ENCODE results near the gene DHRS12. TPM values are rescaled to one million over a fixed set of nuclear protein-coding genes. Genes with fewer than 3 reads are reported as not detected.

DHRS12 gene, protein sequence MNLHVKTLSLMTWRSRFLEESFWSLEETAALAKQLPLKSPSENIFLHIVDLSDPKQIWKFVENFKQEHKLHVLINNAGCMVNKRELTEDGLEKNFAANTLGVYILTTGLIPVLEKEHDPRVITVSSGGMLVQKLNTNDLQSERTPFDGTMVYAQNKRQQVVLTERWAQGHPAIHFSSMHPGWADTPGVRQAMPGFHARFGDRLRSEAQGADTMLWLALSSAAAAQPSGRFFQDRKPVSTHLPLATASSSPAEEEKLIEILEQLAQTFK
- polyA plus RNA-seq (2013, experiment 1 of 2): 18.5 TPM
- polyA plus RNA-seq (2013, experiment 2 of 2): 20.4 TPM

DNA sequence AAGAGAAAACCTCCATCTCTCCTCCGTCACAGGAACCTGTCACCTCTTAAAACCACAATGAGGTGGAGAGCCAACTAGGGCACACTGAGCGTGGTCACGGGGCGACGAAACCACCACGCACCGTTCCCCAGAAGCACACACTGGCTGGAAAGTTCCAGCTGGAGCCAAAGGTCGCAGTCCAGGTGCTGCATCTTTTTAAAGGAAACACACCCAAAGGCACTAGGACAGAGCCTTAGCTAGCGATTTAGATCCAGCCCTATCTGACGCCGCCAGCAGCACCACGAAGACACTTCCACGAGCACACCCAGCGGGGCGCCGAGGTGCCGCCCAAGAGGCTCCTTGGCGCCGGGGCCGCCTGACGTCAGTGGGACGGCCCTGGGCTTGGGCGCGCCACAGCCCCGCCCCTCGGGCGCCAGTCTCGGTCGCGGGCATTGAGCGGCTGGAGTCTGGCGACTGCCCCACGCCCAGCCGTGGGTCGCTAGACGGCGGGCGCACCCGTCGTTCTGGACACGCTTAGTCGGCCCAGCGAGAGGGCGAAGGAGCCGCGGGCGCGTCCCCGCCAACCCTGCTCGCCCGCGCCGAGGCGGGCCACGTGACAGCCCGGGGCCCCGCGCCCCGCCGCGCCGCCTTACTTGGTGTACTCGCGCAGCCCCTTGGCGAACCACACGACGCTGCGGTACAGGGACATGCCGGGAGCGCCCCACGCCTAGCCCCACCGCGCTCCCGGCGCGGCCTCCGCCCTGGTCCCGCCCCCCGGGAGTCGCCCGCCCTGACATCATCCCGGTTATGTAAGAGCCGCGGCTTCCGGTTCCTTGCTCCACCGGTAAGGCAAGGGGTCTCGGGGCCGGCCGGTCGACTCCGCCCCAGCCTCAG, at the start of gene DHRS12:
Gene DHRS12, minus strand, starts transcription at position 742 of the 873 bp plus-strand sequence. CDS start 4,504 bp downstream, outside the sequence.
- no CpG with 5 or more reads among the region's 91 CpGs for WGBS, 2 donors (ENCODE audit: extremely low coverage in 2 of 2, insufficient read length in 2 of 2, insufficient replicate concordance in 1 of 2)
- Histone ChIP-seq H2BK15ac (ENCODE audit: low read length) (peak within 1 kb of the TSS; percentile 40), H3K27ac (replicated peaks; ENCODE audit: low read length) (peak within 1 kb of the TSS; percentile 73), H2AFZ (ENCODE audit: low read length) (peak within 1 kb of the TSS; percentile 90), H2BK120ac (ENCODE audit: low read depth, low read length) (no peak within 1 kb of the TSS), H2BK5ac (ENCODE audit: low read length) (peak within 1 kb of the TSS; percentile 61), H3K9ac (ENCODE audit: low read depth, low read length, poor library complexity) (peak within 1 kb of the TSS; percentile 94), H2BK12ac (ENCODE audit: low read length) (no peak within 1 kb of the TSS), H3K27me3 (ENCODE audit: control insufficient read depth in 3 of 3, insufficient read depth in 3 of 3, low read depth in 1 of 3, low read length in 3 of 3) (no peaks in the 10 kb centered on the region), H3K4ac (ENCODE audit: low read length) (no peak within 1 kb of the TSS), H3K79me1 (ENCODE audit: low read depth, low read length) (no peaks in the 10 kb centered on the region), H4K8ac (ENCODE audit: low read depth, low read length) (no peak within 1 kb of the TSS), H3K4me3 (ENCODE audit: low read length in 2 of 2) (peak within 1 kb of the TSS; percentile 52 to 87), H3K18ac (ENCODE audit: low read length) (peak within 1 kb of the TSS; percentile 94), H3K36me3 (replicated peaks in 1 of 2; ENCODE audit: control insufficient read depth in 2 of 2, insufficient read depth in 2 of 2, low read length in 2 of 2) (no peaks in the 10 kb centered on the region), H3K9me3 (replicated peaks in 1 of 2; ENCODE audit: control insufficient read depth in 2 of 2, insufficient read depth in 1 of 2, low read depth in 1 of 2, low read length in 2 of 2) (no peaks in the 10 kb centered on the region), H3K4me2 (ENCODE audit: insufficient read depth, low read length, poor library complexity, severe bottlenecking) (peak within 1 kb of the TSS; percentile 73), H3K4me1 (ENCODE audit: control insufficient read depth in 2 of 2, insufficient read depth in 1 of 2, low read depth in 1 of 2, low read length in 2 of 2) (peaks cover 26 to 36% of the 10 kb centered on the region in 2 donors), H3K23ac (ENCODE audit: low read depth, low read length, poor library complexity) (peak within 1 kb of the TSS; percentile 83), H3K14ac (ENCODE audit: low read length) (peak within 1 kb of the TSS; percentile 87), H2AK5ac (ENCODE audit: low read depth, low read length) (peak within 1 kb of the TSS; percentile 23), H4K91ac (ENCODE audit: low read depth, low read length, poor library complexity) (no peak within 1 kb of the TSS)
- DNase-seq (ENCODE audit: low spot score): peak; percentile 64

DNA sequence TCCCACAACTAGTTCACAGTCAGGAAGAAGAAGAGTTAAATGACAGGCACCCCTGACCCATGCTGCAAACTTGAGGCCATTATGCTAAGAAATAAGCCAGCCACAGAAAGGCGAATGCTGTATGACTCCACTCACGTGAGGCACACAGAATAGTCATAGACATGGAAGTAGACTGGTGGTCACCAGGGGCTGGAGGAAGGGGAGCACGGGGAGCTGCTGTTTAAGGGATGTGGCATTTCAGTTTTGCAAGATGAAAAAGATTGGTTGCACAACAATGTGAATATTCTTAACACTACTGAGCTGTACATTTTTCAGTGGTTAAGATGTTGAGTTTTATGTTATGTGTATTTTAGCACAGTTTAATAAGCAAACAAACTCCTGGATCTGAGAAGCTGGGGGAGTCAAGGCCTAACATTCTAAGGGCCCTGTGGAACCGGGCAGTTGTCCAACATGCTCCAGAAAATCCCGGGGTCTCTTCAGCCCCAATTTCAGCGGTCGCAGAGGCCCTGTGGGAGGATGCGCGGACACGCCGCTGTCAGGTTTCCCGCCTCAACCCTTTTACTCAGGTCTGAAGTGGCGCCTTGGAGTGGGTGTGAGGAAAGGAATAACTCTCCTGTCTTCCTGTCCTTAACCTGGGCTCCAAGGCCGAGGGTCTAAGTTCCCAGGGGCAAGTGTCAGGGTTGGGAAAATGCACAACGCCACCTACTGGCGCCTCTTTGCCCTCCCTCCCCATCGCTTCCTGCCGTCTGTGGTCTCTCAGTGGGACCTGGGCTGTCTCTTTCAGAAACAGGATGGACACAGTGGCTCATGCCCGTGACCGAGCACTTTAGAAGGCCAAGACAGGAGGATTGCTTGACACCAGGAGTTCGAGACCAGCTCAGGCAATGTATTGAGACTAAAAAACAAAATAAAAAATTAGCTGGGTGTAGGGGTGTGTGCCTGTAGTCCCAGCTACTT, 45.5 kb upstream of the DHRS12 start:
- no peak overlapping the region for H3K4me3 ChIP-seq (ENCODE audit: low read length in 2 of 2)
- no peak overlapping the region for H2BK120ac ChIP-seq (ENCODE audit: low read depth, low read length)
- H3K23ac ChIP-seq (ENCODE audit: low read depth, low read length, poor library complexity): no peak overlapping the region
- H3K27ac ChIP-seq (replicated peaks; ENCODE audit: low read length): no peak overlapping the region
- H3K9me3 ChIP-seq (replicated peaks in 1 of 2; ENCODE audit: control insufficient read depth in 2 of 2, insufficient read depth in 1 of 2, low read depth in 1 of 2, low read length in 2 of 2): peaks cover 4 to 8% of the 10 kb centered on the region in 2 donors
- no peak overlapping the region for H3K14ac ChIP-seq (ENCODE audit: low read length)
- no peaks in the 10 kb centered on the region for H3K36me3 ChIP-seq (replicated peaks in 1 of 2; ENCODE audit: control insufficient read depth in 2 of 2, insufficient read depth in 2 of 2, low read length in 2 of 2)
- no peak overlapping the region for H4K8ac ChIP-seq (ENCODE audit: low read depth, low read length)
- peak overlapping the region; percentile 61 for H2AFZ ChIP-seq (ENCODE audit: low read length)
- no peaks in the 10 kb centered on the region for H3K79me1 ChIP-seq (ENCODE audit: low read depth, low read length)
- H3K4ac ChIP-seq (ENCODE audit: low read length): no peak overlapping the region
- no CpG with 5 or more reads among the region's 21 CpGs for WGBS, 2 donors (ENCODE audit: extremely low coverage in 2 of 2, insufficient read length in 2 of 2, insufficient replicate concordance in 1 of 2)
- no peak overlapping the region for H3K9ac ChIP-seq (ENCODE audit: low read depth, low read length, poor library complexity)
- no peak overlapping the region for H3K4me2 ChIP-seq (ENCODE audit: insufficient read depth, low read length, poor library complexity, severe bottlenecking)
- peaks cover 0 to 3% (median 0%) of the 10 kb centered on the region in 3 experiments for H3K27me3 ChIP-seq (ENCODE audit: control insufficient read depth in 3 of 3, insufficient read depth in 3 of 3, low read depth in 1 of 3, low read length in 3 of 3)
- no peak overlapping the region for H2BK12ac ChIP-seq (ENCODE audit: low read length)
- H2BK5ac ChIP-seq (ENCODE audit: low read length): no peak overlapping the region
- no peak overlapping the region for H2AK5ac ChIP-seq (ENCODE audit: low read depth, low read length)
- peaks cover 0 to 2% of the 10 kb centered on the region in 2 donors for H3K4me1 ChIP-seq (ENCODE audit: control insufficient read depth in 2 of 2, insufficient read depth in 1 of 2, low read depth in 1 of 2, low read length in 2 of 2)
- peak; percentile 40 for DNase-seq (ENCODE audit: low spot score)
- no peak overlapping the region for H4K91ac ChIP-seq (ENCODE audit: low read depth, low read length, poor library complexity)
- no peak overlapping the region for H2BK15ac ChIP-seq (ENCODE audit: low read length)
- H3K18ac ChIP-seq (ENCODE audit: low read length): no peak overlapping the region

DNA sequence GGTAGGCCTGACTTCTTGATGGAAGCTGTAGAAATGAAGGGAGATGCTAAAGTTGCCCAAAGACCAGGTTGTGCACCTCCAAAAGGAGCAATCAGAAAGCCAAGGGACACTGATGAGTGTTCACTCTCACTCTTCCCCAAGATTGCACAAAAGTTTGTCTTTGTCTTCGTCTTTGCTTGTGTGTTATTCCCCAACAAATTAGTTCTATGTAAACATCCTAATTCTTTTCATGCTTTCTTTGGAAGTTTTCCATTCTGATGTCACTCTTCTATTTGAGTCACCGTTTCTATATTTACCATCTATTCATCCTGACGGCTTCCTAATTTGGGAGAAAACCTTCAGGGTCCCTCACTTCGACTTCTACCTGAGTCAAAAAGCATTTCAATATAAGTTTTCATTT, 44.7 kb upstream of the DHRS12 start:
- H2BK120ac ChIP-seq (ENCODE audit: low read depth, low read length): no peak overlapping the region
- WGBS, 2 donors (ENCODE audit: extremely low coverage in 2 of 2, insufficient read length in 2 of 2, insufficient replicate concordance in 1 of 2): no CpG with 5 or more reads among the region's 4 CpGs
- H2BK12ac ChIP-seq (ENCODE audit: low read length): no peak overlapping the region
- H4K91ac ChIP-seq (ENCODE audit: low read depth, low read length, poor library complexity): no peak overlapping the region
- peaks cover 0 to 5% (median 0%) of the 10 kb centered on the region in 3 experiments for H3K27me3 ChIP-seq (ENCODE audit: control insufficient read depth in 3 of 3, insufficient read depth in 3 of 3, low read depth in 1 of 3, low read length in 3 of 3)
- H2AK5ac ChIP-seq (ENCODE audit: low read depth, low read length): no peak overlapping the region
- H3K4ac ChIP-seq (ENCODE audit: low read length): no peak overlapping the region
- peaks cover 0 to 2% of the 10 kb centered on the region in 2 donors for H3K4me1 ChIP-seq (ENCODE audit: control insufficient read depth in 2 of 2, insufficient read depth in 1 of 2, low read depth in 1 of 2, low read length in 2 of 2)
- no peak overlapping the region for H3K23ac ChIP-seq (ENCODE audit: low read depth, low read length, poor library complexity)
- H3K36me3 ChIP-seq (replicated peaks in 1 of 2; ENCODE audit: control insufficient read depth in 2 of 2, insufficient read depth in 2 of 2, low read length in 2 of 2): no peaks in the 10 kb centered on the region
- no peak overlapping the region for H4K8ac ChIP-seq (ENCODE audit: low read depth, low read length)
- no peak overlapping the region for H3K14ac ChIP-seq (ENCODE audit: low read length)
- H2BK15ac ChIP-seq (ENCODE audit: low read length): no peak overlapping the region
- H3K4me2 ChIP-seq (ENCODE audit: insufficient read depth, low read length, poor library complexity, severe bottlenecking): no peak overlapping the region
- H2AFZ ChIP-seq (ENCODE audit: low read length): no peak overlapping the region
- no peak overlapping the region for H3K9ac ChIP-seq (ENCODE audit: low read depth, low read length, poor library complexity)
- H3K9me3 ChIP-seq (replicated peaks in 1 of 2; ENCODE audit: control insufficient read depth in 2 of 2, insufficient read depth in 1 of 2, low read depth in 1 of 2, low read length in 2 of 2): peaks cover 4 to 8% of the 10 kb centered on the region in 2 donors
- H3K27ac ChIP-seq (replicated peaks; ENCODE audit: low read length): no peak overlapping the region
- no peaks in the 10 kb centered on the region for H3K79me1 ChIP-seq (ENCODE audit: low read depth, low read length)
- no peak overlapping the region for H2BK5ac ChIP-seq (ENCODE audit: low read length)
- DNase-seq (ENCODE audit: low spot score): no peak
- no peak overlapping the region for H3K4me3 ChIP-seq (ENCODE audit: low read length in 2 of 2)
- H3K18ac ChIP-seq (ENCODE audit: low read length): no peak overlapping the region

Data from neuronal stem cell (in vitro differentiated cells).